Bronchial epithelial cell (primary cell): Measurements from ENCODE around the gene SUGT1. TPM values are rescaled to one million over a fixed set of nuclear protein-coding genes. Genes with fewer than 3 reads are reported as not detected.
"Not testable (repeated sequence)": the region's sequence is repeated elsewhere in the genome, so short reads cannot be mapped to it uniquely, and the experiment has no call there.

ENCODE experiments used
- DNase-seq: peaks from one replicate; pipeline ENCODE4 v3.0.0-alpha.2; 2010; ENCODE audit warnings: low read depth
- FAIRE-seq: peaks from 2 replicates; lab custom pipeline; 2011; peaks lifted over from hg19 to GRCh38; lab: Jason Lieb, UNC
- H3K27me3 ChIP-seq: 2 replicates; pipeline ENCODE4 v1.5.1; 2011; ENCODE audit warnings: low read length; ENCODE audit not compliant: control insufficient read depth, insufficient read depth
- H3K36me3 ChIP-seq: 2 replicates; pipeline ENCODE4 v1.5.1; 2011; ENCODE audit warnings: low read length; ENCODE audit not compliant: control insufficient read depth, insufficient read depth
- H3K4me3 ChIP-seq: 2 replicates; pipeline ENCODE4 v1.5.1; 2011; ENCODE audit warnings: mild to moderate bottlenecking, low read depth, low read length, control low read depth
- CTCF ChIP-seq: IDR thresholded peaks from 2 replicates; pipeline ENCODE4 v1.5.1; 2011; ENCODE audit warnings: mild to moderate bottlenecking, moderate library complexity, low read length, control low read depth, inconsistent platforms; ENCODE audit not compliant: insufficient read depth, severe bottlenecking
- total RNA-seq: library from RNA; depleted of rRNA; stranded (reverse); fragments of >200 nt; gene quantifications from 2 replicates; pipeline ENCODE4 v1.2.1, GENCODE V29; 2014

Gene SUGT1
- total RNA-seq, 1 donor from 2014 or later = 25.8 TPM

DNA sequence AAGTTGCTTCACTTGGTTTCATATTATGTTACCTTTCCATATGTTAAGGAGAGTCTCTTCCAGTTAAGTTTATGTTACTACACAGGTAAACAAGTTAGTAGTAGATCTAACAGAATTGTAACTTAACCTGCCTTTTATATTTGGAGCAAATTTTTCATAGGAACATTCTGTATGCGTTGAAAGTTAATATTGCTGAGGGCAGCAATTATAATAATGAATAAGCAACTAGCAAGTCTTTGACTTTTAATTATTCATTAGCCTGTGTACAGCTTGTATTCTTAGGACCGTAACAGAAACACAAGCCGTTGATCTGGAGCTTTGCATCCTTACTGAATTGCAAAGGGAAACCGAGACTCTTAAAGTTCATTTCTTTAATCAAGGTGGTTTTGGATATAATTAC is 11.6 kb downstream of the SUGT1 start:
- no peak overlapping the region for H3K4me3 ChIP-seq
- DNase-seq (no peak), FAIRE-seq (no peak)
- H3K36me3 ChIP-seq = peaks cover 3% of the 10 kb centered on the region
- no peak for TF ChIP-seq CTCF
- no peaks in the 10 kb centered on the region for H3K27me3 ChIP-seq

GRCh38 chr13:52665325-52665724 is 12.7 kb downstream of the SUGT1 start:
- FAIRE-seq = no peak
- DNase-seq = peak; percentile 60
- H3K27me3 ChIP-seq = no peaks in the 10 kb centered on the region
- no peak overlapping the region for H3K4me3 ChIP-seq
- peaks cover 3% of the 10 kb centered on the region for H3K36me3 ChIP-seq
- TF ChIP-seq CTCF = peak; percentile 29

GRCh38 chr13:52669677-52670076 is 17.0 kb downstream of the SUGT1 start:
- peaks cover 3% of the 10 kb centered on the region for H3K36me3 ChIP-seq
- FAIRE-seq = no peak
- no peak for TF ChIP-seq CTCF

GRCh38 chr13:52670726-52671125 is 18.1 kb downstream of the SUGT1 start:
- no peak overlapping the region for H3K4me3 ChIP-seq
- no peak for FAIRE-seq
- peaks cover 3% of the 10 kb centered on the region for H3K36me3 ChIP-seq
- no peak for TF ChIP-seq CTCF
- DNase-seq = no peak
- H3K27me3 ChIP-seq = no peaks in the 10 kb centered on the region

More at GRCh38 chr13:52669677-52670076, 17.0 kb downstream of the SUGT1 start:
- H3K27me3 ChIP-seq = no peaks in the 10 kb centered on the region
- no peak for DNase-seq
- H3K4me3 ChIP-seq = no peak overlapping the region

DNA sequence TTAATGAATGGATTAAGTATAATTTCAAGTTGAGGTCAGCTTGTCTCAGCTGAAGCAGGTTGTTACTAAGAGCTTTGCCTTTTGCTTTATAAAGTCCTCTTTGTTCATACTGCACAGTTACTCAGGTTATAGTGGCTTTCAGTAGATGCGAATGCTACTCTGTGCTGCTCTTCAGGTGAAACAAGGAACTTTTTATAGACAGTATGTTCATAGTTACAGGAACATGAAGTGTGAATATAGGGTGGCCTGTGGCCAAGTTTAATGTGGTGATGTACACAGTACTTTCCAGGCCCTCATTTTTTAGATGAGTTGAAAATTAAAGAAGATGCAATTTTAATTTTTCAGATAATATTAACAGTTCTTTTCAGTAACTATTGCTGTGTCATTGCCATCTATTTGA is 20.8 kb downstream of the SUGT1 start:
- Histone ChIP-seq H3K36me3 (no peaks in the 10 kb centered on the region), H3K27me3 (no peaks in the 10 kb centered on the region), H3K4me3 (no peak overlapping the region)
- TF ChIP-seq CTCF = no peak
- FAIRE-seq (no peak), DNase-seq (no peak)

DNA sequence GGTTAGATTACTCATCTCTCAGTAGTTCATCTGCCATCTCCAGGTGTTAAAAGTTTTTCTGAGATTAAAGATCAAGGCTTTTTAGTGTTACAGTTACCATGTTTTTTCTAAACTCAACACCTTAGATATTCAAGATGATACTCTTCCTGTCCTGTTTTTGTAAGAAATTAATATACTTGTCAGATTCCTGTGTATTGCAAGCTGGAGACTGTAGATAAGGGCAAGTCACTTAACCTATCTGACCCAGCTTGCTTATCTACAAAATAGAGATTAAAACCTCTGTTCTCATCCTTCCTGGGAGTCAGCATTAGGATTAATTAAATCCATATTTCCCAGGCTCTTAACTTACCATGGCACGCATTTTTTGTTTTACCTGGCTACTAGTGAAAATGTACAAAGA is 25.2 kb downstream of the SUGT1 start:
- no peak for TF ChIP-seq CTCF
- DNase-seq = no peak
- H3K27me3 ChIP-seq = no peaks in the 10 kb centered on the region
- no peak for FAIRE-seq
- H3K36me3 ChIP-seq = peaks cover 2% of the 10 kb centered on the region
- no peak overlapping the region for H3K4me3 ChIP-seq

DNA sequence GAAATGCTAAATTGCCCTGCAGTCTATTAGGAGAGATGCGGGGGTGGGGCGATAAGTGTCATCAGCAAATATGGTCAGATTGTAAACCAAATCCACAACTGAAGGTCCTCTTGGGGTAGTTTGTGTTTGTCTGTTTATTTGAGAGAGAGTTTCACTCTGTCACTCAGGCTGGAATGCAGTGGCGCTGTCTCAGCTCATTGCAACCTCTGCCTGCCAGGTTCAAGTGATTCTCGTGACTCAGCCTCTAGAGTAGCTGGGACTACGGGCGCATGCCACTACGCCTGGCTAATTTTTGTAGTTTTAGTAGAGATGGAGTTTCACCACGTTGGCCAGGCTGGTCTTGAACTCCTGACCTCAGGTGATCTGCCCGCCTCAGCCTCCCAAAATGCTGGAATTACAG is 33.2 kb downstream of the SUGT1 start:
- not testable (repeated sequence) for DNase-seq, H3K4me3 ChIP-seq, H3K36me3 ChIP-seq, H3K27me3 ChIP-seq, FAIRE-seq
